NT2/D1 (cell line): ENCODE results near the gene DKK2.

Source experiments
- SUZ12 ChIP-seq: IDR thresholded peaks from 2 replicates; pipeline ENCODE4 v1.6.1; 2011; ENCODE audit not compliant: insufficient read length, insufficient read depth; ENCODE audit errors: extremely low read depth
- YY1 ChIP-seq: IDR thresholded peaks from 2 replicates; pipeline ENCODE4 v1.6.1; 2011; ENCODE audit not compliant: insufficient read length, insufficient read depth
- ZNF274 ChIP-seq: IDR thresholded peaks from 2 replicates; pipeline ENCODE4 v1.6.1; 2011; ENCODE audit warnings: mild to moderate bottlenecking, low read depth, low read length

DNA sequence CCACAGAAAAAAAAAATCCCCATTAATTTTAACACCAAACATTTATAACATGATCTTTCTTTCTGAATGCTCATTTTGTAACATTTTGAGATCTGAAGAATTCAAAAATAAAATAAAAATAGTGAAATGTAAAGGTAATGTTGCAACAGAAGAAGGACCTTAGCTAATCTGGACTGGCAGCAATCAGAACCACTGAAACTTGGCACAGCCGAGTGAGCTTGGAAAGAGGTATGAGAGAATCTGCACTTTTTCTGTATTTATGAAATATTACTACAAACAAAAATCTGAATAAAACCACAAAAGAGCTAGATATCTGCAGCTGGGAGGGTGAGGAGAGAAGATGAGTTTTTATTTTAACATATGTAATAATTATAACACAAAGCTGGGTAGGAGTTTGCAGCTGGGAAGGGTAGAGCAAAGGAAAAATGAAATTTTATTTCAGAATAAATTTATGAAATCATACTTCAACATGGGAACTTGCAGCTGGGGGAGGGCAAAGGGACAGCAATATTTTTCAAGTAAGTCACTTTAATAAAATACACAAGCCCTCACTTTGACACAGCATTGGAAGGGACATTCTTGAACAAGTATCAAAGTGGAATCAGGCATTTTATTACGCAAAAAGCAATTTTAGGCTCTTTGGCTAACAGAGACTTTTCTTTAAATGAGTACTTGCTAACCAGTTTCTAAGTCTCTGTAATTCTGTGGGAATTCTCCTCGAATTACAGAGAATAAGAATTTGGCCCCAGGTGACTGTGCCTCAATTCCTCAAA, 26.7 kb downstream of the DKK2 start:
- no peak for TF ChIP-seq YY1
- no peak for TF ChIP-seq ZNF274
- TF ChIP-seq SUZ12, result no peak
